OCI-LY3 (cell line): Measurements from ENCODE around the gene STUB1.

Experiments
- CTCF ChIP-seq: fragments of 200-600, 300-600 bp; sonication (generic); IDR thresholded peaks from 2 replicates; pipeline ENCODE4 v1.5.1; 2014; ENCODE audit warnings: antibody characterized with exemption, low read length, low read depth
- EZH2phosphoT487 ChIP-seq: fragments of 200-600 bp; shearing (Covaris generic); IDR thresholded peaks from 2 replicates; pipeline ENCODE4 v1.6.1; 2018; ENCODE audit warnings: antibody characterized with exemption, mixed run types, low read depth

GRCh38 chr16:707062-707538 lies 26.9 kb downstream of the STUB1 start:
- TF ChIP-seq CTCF (no peak), EZH2phosphoT487 (no peak)
